Activated CD4-positive, alpha-beta T cell treated with anti-CD3 and anti-CD28 coated beads for 4 hours (primary cell): Measurements from ENCODE around the gene PFKFB2.
A peak's percentile ranks its signal among the peaks of the same experiment; 100 is the strongest.

Experiments used
- DNase-seq, 2 donors: peaks; one replicate each; pipeline ENCODE4 v3.0.0-alpha.2; 2020

Gene PFKFB2

DNA sequence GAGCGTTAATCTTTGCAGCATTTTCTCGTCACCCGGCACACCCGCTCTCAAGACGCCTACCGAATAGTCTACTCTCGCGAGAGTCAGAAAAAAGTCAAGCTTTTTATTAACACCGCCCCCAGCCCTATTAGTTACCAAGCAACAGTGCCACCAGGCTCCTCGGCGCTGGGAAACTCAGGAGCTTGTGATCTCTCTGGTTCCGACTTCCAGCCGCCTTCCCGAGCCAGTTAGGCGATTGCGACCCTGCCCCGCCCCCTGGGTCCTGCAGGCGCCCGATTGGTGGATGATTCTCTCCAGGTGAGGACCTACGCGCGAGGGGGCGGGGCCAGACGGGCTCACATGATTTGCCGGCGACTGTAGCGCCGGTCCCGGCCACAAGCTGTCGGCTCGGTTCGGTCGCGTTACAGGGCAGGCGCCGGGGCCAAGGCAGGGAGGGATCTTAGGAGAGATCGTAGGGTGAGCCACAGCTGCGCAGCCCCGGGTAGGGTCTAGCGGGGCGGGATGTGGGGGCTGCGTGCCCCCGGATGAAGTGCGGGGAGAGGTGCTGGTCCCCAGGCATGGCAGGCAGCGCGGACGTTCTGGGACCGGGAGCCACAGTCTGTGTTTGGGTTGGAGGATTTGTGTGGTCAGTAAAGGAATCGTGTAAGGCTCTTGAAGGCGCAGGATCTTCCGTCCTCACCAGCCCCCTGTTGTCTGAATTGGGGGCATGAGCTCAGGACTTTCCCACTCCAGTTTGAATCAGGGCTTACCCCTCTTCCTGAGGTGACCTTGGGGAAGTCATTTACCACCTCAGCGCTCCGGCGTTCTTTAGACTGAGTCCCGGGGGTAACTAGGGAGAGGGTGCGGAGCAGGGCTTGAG, at the start of gene PFKFB2:
PFKFB2 (plus strand) TSS at position 365 of the 859 bp plus-strand sequence. CDS start 1,443 bp downstream, outside the sequence.
- DNase-seq: peak; percentile 95 to 96

DNA sequence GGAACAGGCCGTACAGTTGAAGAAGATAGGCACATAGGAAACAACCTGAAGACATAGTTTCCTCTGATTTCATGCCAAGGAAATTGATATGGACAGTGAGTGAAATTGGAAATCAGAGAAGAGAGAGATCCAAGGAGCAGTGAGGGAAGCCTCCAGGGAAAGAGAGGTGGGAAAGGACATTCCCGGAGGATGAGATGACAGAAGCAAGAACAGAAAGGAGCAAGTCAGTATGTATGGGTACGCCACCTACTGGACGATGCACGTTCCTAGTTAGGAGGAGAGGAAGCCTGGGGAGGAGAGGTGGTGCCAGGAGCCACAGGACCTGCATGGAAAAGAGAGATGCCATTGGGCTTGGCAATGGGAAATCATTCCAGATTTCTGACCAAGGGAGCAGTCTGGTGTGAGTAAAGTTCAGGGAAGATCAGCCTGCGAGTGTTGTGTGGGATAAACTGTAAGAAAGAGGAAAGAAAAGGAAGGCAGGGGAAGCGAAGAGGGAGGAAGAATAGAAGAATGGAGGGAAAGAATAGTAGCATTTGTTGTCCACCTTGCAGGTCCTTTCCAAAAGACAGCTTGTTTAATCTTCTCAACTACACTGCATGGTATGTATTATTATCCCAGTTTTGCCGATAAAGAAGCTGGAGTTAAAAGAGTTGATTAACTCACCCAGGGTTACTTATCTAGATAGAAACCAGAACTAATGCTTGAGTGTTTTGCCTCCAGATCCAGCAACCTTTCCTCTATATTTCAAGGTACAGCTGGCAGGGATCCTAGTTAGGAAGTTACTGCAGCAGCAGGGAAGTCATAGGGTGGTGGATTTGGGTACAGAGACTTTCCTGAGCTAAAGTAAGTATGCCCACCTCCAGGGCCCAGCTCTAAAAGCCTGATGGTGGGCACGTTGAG, 47.9 kb upstream of the PFKFB2 start:
- DNase-seq: peak; percentile 14 to 43

DNA sequence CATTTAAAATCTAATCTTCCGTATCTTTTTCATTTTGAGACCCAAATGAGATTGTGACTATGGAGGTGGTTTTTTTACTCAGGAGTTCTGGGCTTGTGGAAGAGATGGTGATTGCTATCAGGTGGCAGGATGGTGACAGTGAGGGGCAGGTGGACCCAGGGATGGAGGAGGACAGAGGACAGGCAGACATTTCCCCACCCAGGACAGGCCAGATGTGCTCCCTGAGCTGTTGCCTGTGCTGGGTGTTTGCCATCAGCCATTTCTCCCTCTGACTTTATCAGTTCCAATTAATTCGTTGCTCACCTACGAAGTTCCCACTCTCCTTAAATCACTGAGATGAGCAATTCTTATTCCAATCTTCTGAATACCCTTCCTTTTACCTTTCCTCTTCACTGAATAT, 47.0 kb upstream of the PFKFB2 start:
- DNase-seq: no peak

DNA sequence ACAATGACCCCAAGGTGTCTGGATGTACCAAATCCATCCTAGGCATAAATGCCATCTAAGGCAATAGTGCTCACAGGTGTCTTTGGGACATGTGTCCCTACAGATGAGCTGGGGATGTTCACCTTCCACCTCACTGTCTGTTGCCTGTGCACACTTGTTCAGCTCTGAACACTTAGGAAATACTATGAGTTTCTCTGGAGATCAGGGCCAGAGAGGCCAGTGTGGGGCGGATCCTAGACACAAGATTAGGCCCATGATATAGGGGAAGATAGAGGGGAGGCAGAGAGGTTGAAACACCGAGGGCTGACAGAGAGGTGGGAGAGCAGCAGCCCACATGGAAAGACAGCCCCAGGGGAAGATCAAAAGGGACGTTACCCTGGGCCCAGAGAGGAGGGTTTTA, 46.2 kb upstream of the PFKFB2 start:
- no peak for DNase-seq

DNA sequence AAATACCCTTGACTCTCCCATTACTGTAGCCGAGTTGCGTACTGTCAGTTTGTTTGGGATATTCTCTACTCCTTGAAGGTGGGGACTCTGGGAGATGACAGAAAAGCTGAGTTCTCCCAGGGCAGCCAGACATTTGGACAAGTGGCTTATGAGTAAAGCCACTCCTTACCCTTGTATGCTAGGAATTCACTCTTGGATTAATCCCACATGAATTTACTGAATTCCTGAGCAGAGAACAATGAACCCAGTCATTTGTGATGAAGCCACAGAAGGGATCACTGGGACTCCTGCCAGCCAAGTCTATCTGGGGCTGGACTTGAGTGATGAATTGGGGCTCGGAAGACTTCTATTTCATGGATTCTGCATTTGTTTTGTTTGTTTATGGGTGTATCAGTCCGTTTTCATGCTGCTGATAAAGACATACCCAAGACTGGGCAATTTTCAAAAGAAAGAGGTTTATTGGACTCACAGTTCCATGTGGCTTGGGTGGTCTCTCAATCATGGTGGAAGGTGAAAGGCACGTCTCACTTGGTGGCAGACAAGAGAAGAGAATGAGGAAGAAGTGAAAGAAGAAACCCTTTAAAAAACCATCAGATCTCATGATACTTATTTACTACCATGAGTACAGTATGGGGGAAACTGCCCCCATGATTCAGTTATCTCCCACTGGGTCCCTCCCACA, 45.6 kb upstream of the PFKFB2 start:
- DNase-seq: no peak

DNA sequence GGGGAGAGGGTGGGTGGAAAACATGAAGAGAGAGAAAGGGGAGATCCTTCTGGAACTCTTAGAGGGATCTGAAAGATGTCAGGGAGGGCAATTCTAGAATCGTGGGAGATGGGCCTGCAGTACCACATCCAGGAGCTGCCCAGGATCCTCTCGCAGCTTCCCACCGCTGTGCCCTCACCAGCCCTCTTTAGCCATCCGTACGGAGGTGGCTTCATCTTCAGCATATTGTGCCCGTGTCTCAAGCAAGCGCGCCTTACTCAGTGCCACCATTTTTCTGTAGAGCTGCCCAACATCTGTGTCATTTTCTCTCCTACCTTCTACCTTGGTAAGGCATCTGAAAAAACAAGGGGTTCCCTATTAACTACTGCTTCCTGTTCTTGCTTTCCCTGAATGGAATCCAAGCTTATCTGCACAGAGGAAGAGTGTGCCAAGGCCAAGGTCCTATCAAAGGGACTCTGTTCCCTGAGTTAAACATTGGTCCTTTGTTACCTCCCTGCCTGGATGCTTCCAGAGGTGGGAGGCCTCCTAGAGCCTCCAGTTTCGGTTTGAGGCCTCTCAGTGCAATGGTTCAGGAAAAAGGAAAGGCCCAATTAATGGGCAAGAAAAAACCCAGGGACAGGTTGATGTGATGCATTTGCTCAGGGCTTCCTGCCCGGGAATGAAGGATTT, 43.8 kb upstream of the PFKFB2 start:
- DNase-seq: no peak

DNA sequence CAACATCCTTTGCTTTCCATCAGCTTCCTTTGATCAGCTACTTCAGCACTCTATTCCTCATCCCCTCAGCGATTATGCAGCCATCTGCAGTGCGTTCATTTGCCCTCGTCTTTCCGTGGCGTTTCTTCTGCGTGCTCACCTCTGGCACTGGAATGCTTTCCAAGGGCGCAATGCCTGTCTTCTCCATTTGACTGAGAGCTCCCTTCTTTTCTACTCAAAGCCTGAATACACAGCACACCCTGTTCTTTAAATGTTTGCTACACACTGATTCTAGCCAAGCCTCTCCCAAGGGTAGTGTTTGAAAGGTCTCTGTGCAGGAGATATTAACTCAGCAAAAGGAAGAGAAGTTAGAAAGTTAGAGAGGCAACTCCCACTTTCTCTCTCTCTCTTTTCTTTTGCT, 43.1 kb upstream of the PFKFB2 start:
- DNase-seq: no peak

DNA sequence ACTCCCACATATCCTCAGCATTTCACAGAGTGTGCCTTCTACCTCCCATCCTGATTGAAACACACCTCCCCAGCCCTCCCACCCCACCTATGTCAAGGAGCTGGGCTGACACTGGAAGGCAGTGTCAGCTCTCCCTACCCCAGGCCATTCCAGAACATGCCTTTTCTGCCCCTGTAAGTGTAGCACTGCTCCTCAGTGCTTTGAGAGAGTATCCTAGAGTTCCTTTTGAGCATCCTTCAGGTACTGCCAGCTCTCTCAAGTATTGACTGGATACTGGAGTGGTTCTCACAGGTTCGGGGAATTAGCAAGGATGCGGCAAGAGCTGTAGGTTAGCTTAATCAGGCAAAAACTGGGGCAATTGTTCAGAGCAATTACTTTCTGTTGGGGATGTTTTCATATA, 42.3 kb upstream of the PFKFB2 start:
- DNase-seq: no peak

DNA sequence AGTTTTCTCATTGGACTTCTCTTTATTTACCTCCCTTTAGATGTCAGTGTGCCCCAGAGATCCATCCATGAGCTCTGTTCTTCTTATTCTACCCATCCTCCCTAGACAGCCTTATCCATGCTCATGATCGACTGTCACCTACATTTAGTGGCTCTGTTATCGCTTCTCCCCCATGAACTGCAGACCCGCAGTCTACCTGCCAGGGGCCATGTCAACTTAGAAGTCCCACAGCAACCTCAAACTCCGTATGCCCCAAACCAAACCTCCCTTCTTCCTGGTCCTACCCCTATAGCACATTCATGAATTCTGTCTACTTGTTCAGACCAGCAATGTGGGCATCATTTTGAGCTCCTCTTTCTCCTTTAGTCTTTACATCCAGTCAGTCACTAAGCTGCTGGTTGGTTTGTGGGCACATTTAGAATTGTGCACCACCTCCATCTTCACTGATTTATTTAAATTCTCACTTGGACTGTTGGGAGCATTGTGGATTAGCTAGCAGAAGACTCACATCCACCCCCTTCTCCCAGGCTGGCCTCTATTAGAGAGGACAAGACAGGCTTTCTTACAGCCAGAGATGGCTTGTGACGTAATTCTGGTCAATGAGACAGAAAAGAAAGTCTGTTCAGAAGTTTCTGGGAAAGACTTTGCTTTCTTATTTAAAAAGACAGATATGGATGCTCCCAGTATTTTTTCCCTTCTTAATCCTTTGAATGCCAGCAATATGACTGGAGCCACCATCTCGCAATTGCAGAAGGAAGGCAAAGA, 39.6 kb upstream of the PFKFB2 start:
- no peak for DNase-seq

DNA sequence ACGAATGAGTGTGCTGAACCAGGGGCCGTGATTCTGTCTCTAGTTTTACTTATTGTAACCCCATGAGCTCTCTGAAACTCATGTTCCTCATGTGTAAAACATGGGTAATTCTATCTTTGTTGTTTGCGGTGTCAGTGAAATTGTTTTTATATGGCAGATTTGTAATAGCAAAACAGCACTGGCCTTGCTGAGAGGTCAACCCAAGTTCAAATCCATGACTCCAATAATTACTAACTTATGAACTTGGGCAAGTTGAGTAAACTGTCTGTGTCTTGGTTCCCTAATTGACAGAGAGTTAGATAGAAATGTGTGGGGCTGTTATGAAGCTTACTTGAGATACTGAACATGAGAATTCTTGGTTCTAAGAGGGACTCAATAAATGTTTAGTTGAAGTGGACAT, 38.3 kb upstream of the PFKFB2 start:
- DNase-seq: no peak

DNA sequence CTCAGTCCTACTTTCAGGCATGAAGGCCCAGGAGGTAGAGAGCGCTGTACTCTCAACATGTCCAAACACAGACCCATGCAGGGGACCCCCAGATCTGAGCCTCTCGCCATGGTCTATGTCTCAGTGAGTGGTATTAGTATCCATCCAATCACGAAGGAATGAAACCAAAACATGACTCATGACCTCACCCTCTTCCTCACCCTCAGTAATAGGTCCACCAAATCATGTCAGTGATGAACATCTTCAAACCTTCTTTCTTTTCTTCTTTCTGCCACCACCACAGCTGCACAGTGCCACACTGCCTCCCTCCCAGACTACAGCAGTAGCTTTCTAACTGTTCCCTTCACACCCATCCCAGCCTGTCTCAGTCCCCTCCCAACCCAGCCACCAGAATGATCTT, 37.3 kb upstream of the PFKFB2 start:
- DNase-seq: no peak

DNA sequence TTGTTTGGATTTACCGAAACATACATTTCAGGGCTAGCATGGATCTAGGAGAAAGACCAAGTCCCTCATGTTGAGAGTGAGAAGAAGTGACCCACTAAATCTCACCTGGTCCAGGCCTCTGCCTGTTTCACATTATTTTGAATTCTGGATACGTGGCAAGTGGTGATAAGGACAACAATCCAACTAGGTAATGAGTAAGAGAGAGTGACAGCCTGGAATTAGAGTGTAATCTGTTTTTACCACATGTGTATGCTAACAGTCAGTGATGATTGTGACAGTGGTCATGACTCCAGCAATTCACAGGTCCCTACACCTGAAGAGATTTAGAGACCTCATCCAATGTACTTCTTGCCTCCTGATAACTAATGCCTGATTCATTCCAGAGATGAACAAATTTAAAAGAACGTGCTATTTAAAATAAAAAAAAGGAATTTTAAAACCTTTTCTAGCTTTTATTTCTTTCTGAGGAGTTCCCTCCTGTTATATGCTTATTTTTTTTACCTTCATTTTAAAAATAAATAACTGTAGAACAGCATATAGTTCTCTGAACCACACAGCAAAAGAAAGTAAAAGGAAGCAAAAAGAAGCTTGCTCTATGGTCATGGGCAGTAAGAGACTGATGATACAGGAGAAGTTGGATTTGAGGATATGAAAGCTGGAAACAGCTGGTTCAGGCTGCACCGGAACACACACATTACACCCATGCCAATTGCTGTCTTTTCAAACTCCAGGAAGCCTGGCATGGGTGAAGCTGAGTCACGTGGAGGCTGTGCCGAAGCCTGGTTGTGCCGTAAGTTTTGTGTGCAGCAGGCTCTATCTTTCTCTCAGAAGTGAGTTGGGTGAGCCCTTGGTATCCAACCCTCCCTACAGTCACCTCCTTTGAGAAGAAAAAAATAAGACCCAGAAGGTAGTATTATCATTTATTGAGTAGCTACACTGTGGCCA, 35.2 kb upstream of the PFKFB2 start:
- DNase-seq: no peak

DNA sequence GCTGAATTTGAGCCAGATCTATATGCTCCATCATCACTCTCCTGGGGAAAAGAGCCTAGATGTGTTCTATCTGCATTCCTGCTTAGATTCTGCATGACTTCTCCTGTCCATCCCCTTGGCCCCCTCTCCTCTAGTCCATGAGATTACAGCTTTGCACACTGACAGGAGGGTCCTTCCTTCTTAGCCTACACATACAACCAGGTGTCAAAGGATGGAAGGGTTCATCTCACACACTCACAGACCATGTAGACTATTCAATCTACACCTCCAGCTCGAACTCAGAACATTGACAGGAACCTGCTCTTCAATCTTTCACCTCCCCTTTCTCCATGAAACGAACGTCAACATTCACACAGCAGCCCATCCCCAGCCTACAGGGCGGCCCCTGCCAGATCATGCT, 34.4 kb upstream of the PFKFB2 start:
- DNase-seq: no peak

DNA sequence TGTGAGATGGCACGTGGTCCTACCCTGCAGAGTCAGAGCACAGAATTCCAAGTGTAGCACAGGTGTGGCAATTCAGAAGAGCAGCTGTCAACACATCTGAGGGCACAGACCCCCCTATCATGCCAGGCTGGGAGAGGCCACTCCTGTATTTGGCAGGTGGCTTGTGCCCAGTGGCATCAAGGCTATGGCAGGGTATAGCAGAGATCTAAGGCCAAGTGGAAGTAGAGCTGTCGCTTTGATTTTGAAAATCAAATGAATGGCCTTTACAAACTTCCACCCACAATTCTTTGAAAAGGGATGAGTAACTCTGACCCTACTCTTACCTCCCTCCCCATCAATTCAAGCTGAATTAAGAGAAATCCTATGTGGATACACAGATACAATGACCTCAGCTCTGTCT, 33.9 kb upstream of the PFKFB2 start:
- no peak for DNase-seq

DNA sequence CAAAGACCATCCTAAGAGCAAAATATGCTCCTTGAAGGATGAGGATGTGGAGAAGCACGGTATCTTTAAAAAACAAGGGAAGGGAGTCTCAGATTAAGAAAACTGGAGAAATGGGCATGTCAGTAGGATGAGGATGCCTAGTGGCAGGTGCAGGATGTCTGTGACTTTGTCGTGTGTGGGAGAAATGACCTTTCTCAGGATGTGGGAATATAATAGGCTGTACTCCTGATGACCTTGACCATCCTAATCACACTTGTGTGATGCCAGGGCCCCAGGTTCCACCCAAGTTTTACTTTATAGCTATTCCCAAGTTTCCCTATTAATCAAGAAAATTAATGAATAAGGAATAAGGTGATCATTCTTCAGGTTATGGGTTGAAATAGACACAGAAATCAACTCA, 33.4 kb upstream of the PFKFB2 start:
- DNase-seq: no peak

DNA sequence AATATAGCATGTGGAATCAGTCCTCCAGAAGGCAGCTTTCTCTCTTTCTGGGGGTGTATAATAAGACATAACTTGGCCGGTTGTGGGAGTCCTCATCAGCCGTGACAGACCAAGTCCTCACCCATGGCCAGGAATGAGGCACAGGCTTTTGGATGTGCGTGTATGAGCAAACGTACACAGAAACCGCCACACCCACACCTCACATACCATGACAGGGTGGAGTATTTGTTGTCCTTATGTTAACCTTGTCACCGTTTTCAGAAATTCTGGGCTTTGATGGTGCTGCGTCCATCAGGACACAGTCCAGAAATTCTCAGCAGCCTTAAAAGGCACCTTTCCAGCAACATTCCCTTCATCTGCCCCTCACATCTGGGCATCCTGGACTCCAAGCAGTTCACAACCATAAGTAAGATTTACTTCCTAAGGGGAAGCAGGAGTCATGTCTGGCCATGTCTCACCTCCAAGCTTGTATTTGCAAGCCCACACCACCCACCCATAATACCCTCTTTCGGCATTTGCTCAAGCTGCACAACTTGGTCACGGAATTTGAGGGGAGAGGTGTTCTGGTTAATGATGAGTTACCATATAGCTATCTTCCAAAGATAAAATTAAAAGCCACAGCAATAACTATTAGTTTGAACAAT, 32.9 kb upstream of the PFKFB2 start:
- no peak for DNase-seq

DNA sequence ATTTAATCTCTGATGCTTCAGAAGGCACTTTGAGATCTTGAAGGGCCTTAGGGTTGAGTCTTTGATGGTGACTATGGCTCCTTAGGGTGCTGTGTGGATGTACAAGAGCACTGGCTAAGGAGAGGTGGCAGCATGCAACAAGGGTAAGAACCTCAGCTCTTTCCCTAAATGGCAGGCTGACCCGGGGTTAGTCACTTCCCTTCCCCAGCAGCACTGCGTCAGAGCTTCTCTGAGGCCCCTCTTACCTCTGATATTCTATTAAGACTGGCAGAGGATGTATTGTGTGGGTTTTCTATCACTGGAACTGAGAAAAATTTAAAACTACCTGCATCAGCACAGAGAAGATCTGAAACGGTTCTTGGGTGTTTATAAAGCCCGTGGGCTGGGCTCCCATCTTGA, 32.4 kb upstream of the PFKFB2 start:
- DNase-seq: no peak

DNA sequence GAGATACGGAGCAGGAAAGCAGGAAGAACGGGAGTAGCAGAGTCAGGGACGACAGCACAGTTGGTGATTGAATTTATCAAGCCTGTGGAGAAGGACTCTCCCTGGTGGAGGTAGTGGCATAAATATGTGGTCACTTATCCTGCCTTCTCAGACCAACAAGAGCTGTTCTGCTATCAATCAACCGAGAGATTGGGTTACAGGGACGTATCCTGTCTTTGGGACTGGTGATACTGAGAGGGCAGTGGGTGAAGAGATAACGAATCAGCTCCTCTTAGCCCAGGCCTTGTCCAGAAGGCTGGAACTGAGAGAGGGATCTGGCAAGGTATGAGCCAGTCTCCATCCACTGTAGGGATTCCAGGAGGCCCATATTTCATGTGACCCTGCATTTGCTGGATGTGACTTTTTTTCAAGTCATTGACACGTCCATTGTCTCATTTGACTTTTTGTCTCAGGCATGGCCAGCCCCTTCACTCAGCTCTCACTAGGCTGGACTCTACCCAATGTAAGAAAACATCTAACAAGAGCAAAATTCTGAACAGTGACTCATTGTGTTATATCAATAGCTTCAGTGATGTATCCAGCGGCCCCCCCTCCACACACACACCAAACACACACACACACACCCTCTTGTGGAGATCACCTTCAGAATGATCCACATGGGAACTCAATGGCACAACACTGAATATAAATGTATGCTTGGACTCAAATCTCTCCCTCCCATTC, 31.8 kb upstream of the PFKFB2 start:
- no peak for DNase-seq

DNA sequence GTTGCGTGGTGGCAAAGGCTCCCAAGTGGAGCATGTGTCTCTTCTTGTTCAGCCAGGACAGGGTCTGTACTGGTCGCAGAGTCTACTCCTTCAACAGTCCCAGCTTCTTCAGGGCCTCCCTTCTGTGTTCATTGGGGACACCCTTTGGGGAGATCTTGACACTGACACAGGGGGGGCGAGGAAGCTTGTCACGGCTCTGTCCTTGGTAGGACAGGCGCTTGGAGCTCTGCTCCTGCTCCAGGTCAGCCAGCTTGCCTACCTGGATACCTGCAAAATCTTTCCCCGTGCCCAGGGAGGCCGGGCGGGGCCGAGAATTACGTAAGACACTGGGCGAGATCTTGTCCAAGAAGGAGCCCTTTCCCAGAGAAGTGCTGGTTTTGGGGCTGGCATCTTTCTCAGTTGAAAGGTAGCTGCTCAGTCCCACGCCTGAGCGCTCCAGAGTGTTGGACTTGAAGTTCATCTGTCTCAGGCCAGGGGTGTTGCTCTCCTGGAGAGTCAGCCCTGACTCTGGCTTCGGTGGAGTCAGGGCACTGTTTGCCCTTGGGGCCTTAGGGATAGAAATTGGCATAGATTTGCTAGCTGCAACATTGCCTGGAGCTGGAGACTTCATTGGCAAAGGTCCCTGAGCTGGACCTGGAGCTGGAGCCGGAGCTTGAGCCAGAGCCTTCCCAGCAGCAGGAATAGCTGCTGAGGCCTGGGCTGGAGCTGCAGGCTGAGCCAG, 31.0 kb upstream of the PFKFB2 start:
- no peak for DNase-seq
